ENCODE results near the gene TFIP11.

GRCh38 chr22:26483439-26484359 is 28.6 kb downstream of the TFIP11 start, which contains the start of the genes HPS4 and SRRD:
- TF ChIP-seq CBX1 (IDR thresholded peaks at IDR 0.05; ENCODE audit: low read depth) (peak; percentile 45), ZNF891 (CRISPR knock-in tag; IDR thresholded peaks at IDR 0.05) (peak; percentile 83)

All from HepG2 (cell line).